Ovary (tissue), 9 donors: ENCODE results near the gene MYPN. TPM values are rescaled to one million over a fixed set of nuclear protein-coding genes. Genes with fewer than 3 reads are reported as not detected.

Experiments used
- DNase-seq, 5 donors: peaks; one replicate each; pipeline ENCODE4 v3.0.0-alpha.2; 2019 to 2020
- H3K27ac ChIP-seq, 2 donors: fragments of 200-600 bp; one replicate each; pipeline versions ENCODE4 v1.5.1 to v1.8.0; 2019 to 2022
- H3K27me3 ChIP-seq: fragments of 200-600 bp; one replicate; pipeline ENCODE4 v1.8.0; 2022
- H3K36me3 ChIP-seq: fragments of 200-600 bp; sonication (generic); one replicate; pipeline ENCODE4 v1.5.1; 2019
- H3K4me1 ChIP-seq: one replicate; pipeline ENCODE4 v1.8.1; 2013; ENCODE audit warnings: mild to moderate bottlenecking, moderate library complexity; ENCODE audit not compliant: insufficient read depth
- H3K4me3 ChIP-seq: fragments of 200-600 bp; sonication (generic); one replicate; pipeline ENCODE4 v1.5.1; 2017
- H3K9me3 ChIP-seq, 2 donors: fragments of 200-600 bp in 1 of 2; sonication (generic) in 1 of 2; one replicate each; pipeline versions ENCODE4 v1.5.1 to v1.8.1; 2013 to 2019; ENCODE audit warnings: mild to moderate bottlenecking in 1 of 2, moderate library complexity in 1 of 2
- CTCF ChIP-seq, 3 donors: fragments of 450-650 bp in 2 of 3; fragments of 200-600 bp in 1 of 3; IDR thresholded peaks; one replicate each; pipeline versions ENCODE4 v1.5.1 to v1.8.0; 2016 to 2022; ENCODE audit warnings: antibody characterized with exemption in 3 of 3, mild to moderate bottlenecking in 1 of 3
- EP300 ChIP-seq: sonication (generic); formaldehyde crosslinking; IDR thresholded peaks from one replicate; pipeline ENCODE4 v1.6.1; 2017; ENCODE audit warnings: antibody characterized with exemption
- POLR2A ChIP-seq: fragments of 450-650 bp; IDR thresholded peaks from one replicate; pipeline ENCODE4 v1.6.1; 2017; ENCODE audit warnings: antibody characterized with exemption, mild to moderate bottlenecking, moderate library complexity
- WGBS, 3 donors: extraction: QIAGEN DNeasy Blood & Tissue Kit in 1 of 3; methylation state at CpG; one replicate each; pipeline versions ENCODE4 v1.1.5 to v1.1.7; 2013 to 2017; 5-methylcytosine and 5-hydroxymethylcytosine counted together
- intact Hi-C, 4 donors: fragments of 100-400 bp; cut with DNase I; formaldehyde crosslinking; loops; one replicate each; pipeline versions ENCODE4 v1.11.0 to v1.15.1; 2022 to 2023
- polyA plus RNA-seq, 2 donors: library from polyadenylated mRNA; stranded (reverse); fragments of 200-250 nt in 1 of 2; fragments of 350-450 nt in 1 of 2; fragmentation: Illumina TruSeq in 1 of 2; extraction: RNeasy Lipid Tissue Mini Kit (QIAGEN cat#74804) in 1 of 2; gene quantifications; one replicate each; pipeline ENCODE4 v1.2.3, GENCODE V29; 2013 to 2014
- total RNA-seq, 7 donors: library from RNA; depleted of rRNA in 2 of 7; stranded (reverse); fragments of >200 nt in 2 of 7; fragmentation: NEBNext Ultra II Directional in 3 of 7; extraction: Animal tissue kit (Norgen Biotek cat#: 25700) in 3 of 7; gene quantifications; one replicate each; pipeline versions ENCODE4 v1.1.0 to v1.2.4, GENCODE V29; 2016 to 2023
- donor health status: DM: no; HTN: no; CAD: no; lungs with moderate emphysema.
- donor health status: DM: no; HTN: no; CAD: no.
- donor health status: Bipolar disorder and iron deficiency.
- donor health status: DM: yes; HTN: yes; CAD: no.
- donor health status: DM: no; HTN: no; CAD: no.
- donor health status: DM: yes; HTN: yes; CAD: no.

MYPN gene
- total and polyA plus RNA-seq, 9 donors: 0.05 to 0.18 (median 0.16) TPM; not detected in 5

GRCh38 chr10:68202960-68203353 lies 93.7 kb downstream of the MYPN start:
- 29 to 47% (median 44%) methylated on average over 5 of the region's 5 CpGs for WGBS, 3 donors
- no peaks in the 10 kb centered on the region for H3K4me1 ChIP-seq
- no peak for TF ChIP-seq CTCF (IDR thresholded peaks at IDR 0.05)
- no peak for TF ChIP-seq EP300
- TF ChIP-seq POLR2A: no peak
- H3K36me3 ChIP-seq: no peaks in the 10 kb centered on the region
- no peaks in the 10 kb centered on the region for H3K27me3 ChIP-seq
- no peak overlapping the region for H3K4me3 ChIP-seq
- H3K9me3 ChIP-seq: no peaks in the 10 kb centered on the region
- H3K27ac ChIP-seq: no peak overlapping the region
- no peak for DNase-seq
- intact Hi-C loops: loop anchor here in 1 of 4 donors (5.0 kb wide), 1 partner anchor 116 kb away; no protein-coding TSS in a partner anchor

GRCh38 chr10:68208424-68209042 lies 99.2 kb downstream of the MYPN start:
- Histone ChIP-seq H3K27ac (no peak overlapping the region), H3K9me3 (no peaks in the 10 kb centered on the region), H3K4me1 (no peaks in the 10 kb centered on the region), H3K4me3 (no peak overlapping the region), H3K27me3 (no peaks in the 10 kb centered on the region), H3K36me3 (no peaks in the 10 kb centered on the region)
- WGBS, 3 donors: 56 to 62% (median 58%) methylated on average over 10 of the region's 10 CpGs
- DNase-seq: peak; percentile 23 to 52 (median 31)
- intact Hi-C loops: no loop called here
- TF ChIP-seq CTCF (IDR thresholded peaks at IDR 0.05): no peak
- no peak for TF ChIP-seq POLR2A
- TF ChIP-seq EP300: no peak

- no peak for TF ChIP-seq POLR2A
- TF ChIP-seq EP300: no peak
- TF ChIP-seq CTCF (IDR thresholded peaks at IDR 0.05): no peak
- Histone ChIP-seq H3K27ac (no peak overlapping the region), H3K36me3 (no peaks in the 10 kb centered on the region), H3K9me3 (no peaks in the 10 kb centered on the region), H3K27me3 (no peaks in the 10 kb centered on the region), H3K4me3 (no peak overlapping the region), H3K4me1 (no peaks in the 10 kb centered on the region)
- DNase-seq: no peak
- intact Hi-C loops: loop anchor here in 1 of 4 donors (10.0 kb wide), 1 partner anchor 123 kb away; the partner anchor contains the start of genes HNRNPH3 and PBLD
- 60 to 69% (median 69%) methylated on average over 1 of the region's 1 CpG for WGBS, 3 donors
Measured at GRCh38 chr10:68211669-68212068, 102.4 kb downstream of the MYPN start.

GRCh38 chr10:68212721-68213352 lies 103.5 kb downstream of the MYPN start:
- intact Hi-C loops: loop anchor here in 1 of 4 donors (10.0 kb wide), 1 partner anchor 122 kb away; the partner anchor contains the start of genes HNRNPH3 and PBLD
- no peak for TF ChIP-seq EP300
- peak in 1 of 3 donors; percentile 26 for TF ChIP-seq CTCF (IDR thresholded peaks at IDR 0.05)
- no peak overlapping the region for H3K4me3 ChIP-seq

More at GRCh38 chr10:68212721-68213352, 103.5 kb downstream of the MYPN start:
- Histone ChIP-seq H3K27me3 (no peaks in the 10 kb centered on the region), H3K36me3 (no peaks in the 10 kb centered on the region), H3K9me3 (no peaks in the 10 kb centered on the region), H3K27ac (no peak overlapping the region), H3K4me1 (no peaks in the 10 kb centered on the region)
- 53 to 57% (median 53%) methylated on average over 8 of the region's 8 CpGs for WGBS, 3 donors
- DNase-seq: no peak
